ENCODE results near the gene RTN3.

DNA sequence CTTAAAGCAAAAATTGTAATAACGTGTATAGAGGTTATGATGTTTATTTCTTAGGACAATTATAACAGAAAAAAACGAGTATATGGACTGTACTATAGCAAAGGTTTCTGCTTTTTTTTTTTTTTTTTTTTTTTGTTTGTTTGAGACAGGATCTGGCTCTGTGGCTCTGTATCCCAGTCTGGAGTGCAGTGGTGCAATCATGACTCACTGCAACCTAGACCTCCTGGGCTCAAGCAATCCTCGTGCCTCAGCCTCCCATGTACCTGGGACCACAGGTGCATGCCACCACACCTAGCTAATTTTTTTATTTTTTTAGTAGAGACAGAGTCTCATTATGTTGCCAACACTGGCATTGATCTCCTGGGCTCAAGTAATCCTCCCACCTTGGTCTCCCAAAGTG, 48.0 kb downstream of the RTN3 start:
- TF ChIP-seq, protein P1, sequence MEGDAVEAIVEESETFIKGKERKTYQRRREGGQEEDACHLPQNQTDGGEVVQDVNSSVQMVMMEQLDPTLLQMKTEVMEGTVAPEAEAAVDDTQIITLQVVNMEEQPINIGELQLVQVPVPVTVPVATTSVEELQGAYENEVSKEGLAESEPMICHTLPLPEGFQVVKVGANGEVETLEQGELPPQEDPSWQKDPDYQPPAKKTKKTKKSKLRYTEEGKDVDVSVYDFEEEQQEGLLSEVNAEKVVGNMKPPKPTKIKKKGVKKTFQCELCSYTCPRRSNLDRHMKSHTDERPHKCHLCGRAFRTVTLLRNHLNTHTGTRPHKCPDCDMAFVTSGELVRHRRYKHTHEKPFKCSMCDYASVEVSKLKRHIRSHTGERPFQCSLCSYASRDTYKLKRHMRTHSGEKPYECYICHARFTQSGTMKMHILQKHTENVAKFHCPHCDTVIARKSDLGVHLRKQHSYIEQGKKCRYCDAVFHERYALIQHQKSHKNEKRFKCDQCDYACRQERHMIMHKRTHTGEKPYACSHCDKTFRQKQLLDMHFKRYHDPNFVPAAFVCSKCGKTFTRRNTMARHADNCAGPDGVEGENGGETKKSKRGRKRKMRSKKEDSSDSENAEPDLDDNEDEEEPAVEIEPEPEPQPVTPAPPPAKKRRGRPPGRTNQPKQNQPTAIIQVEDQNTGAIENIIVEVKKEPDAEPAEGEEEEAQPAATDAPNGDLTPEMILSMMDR (IDR thresholded peaks at IDR 0.05 in 2 of 3, conservative IDR thresholded peaks at IDR 0.05 in 1 of 3; ENCODE audit: borderline replicate concordance in 1 of 3, insufficient read depth in 1 of 3, low read depth in 2 of 3, low read length in 2 of 3) = no peak
- TF ChIP-seq ZNF274 (IDR thresholded peaks at IDR 0.05; ENCODE audit: low read depth, low read length) (no peak), JUND (IDR thresholded peaks at IDR 0.05) (no peak)
- TF ChIP-seq, protein P2, sequence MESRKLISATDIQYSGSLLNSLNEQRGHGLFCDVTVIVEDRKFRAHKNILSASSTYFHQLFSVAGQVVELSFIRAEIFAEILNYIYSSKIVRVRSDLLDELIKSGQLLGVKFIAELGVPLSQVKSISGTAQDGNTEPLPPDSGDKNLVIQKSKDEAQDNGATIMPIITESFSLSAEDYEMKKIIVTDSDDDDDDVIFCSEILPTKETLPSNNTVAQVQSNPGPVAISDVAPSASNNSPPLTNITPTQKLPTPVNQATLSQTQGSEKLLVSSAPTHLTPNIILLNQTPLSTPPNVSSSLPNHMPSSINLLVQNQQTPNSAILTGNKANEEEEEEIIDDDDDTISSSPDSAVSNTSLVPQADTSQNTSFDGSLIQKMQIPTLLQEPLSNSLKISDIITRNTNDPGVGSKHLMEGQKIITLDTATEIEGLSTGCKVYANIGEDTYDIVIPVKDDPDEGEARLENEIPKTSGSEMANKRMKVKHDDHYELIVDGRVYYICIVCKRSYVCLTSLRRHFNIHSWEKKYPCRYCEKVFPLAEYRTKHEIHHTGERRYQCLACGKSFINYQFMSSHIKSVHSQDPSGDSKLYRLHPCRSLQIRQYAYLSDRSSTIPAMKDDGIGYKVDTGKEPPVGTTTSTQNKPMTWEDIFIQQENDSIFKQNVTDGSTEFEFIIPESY (IDR thresholded peaks at IDR 0.05; ENCODE audit: extremely low read depth, insufficient replicate concordance, low read length) = no peak
